ENCODE measurements around the gene PVALB. TPM values are rescaled to one million over a fixed set of nuclear protein-coding genes. Genes with fewer than 3 reads are reported as not detected.

The PVALB gene
- total and polyA plus RNA-seq, 2 experiments from 2014 or later, result not detected

DNA sequence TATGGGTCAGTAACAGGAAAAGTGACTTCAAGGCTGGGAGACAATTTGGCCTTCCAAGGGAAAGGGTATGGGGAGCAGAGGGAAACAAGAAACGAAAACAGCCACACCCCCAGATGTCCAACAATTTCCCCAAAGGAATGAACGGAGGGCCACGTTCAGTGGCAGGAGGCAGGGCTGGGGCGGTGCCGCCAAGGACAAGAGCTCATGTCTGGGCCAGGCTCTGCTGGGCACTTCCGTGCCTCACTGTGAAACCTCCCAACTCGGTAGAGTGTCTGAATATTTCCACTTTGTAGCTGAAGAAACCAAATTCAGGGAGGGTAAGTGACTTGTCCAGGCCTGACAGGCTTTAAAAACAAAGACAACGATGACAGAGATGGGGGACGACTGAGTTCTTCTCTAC lies 52.8 kb downstream of the PVALB start:
- Histone ChIP-seq H3K4me3 (no peak overlapping the region), H3K9me3 (ENCODE audit: low read depth) (no peaks in the 10 kb centered on the region), H3K36me3 (peaks cover 6% of the 10 kb centered on the region), H3K4me1 (ENCODE audit: low read depth) (no peaks in the 10 kb centered on the region), H3K27me3 (no peaks in the 10 kb centered on the region), H3K27ac (no peak overlapping the region)
- TF ChIP-seq, protein P1, sequence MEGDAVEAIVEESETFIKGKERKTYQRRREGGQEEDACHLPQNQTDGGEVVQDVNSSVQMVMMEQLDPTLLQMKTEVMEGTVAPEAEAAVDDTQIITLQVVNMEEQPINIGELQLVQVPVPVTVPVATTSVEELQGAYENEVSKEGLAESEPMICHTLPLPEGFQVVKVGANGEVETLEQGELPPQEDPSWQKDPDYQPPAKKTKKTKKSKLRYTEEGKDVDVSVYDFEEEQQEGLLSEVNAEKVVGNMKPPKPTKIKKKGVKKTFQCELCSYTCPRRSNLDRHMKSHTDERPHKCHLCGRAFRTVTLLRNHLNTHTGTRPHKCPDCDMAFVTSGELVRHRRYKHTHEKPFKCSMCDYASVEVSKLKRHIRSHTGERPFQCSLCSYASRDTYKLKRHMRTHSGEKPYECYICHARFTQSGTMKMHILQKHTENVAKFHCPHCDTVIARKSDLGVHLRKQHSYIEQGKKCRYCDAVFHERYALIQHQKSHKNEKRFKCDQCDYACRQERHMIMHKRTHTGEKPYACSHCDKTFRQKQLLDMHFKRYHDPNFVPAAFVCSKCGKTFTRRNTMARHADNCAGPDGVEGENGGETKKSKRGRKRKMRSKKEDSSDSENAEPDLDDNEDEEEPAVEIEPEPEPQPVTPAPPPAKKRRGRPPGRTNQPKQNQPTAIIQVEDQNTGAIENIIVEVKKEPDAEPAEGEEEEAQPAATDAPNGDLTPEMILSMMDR (IDR thresholded peaks at IDR 0.05; ENCODE audit: low read depth, low read length), result no peak
- DNase-seq (ENCODE audit: low read depth in 1 of 2, low spot score in 1 of 2), result no peak

DNA sequence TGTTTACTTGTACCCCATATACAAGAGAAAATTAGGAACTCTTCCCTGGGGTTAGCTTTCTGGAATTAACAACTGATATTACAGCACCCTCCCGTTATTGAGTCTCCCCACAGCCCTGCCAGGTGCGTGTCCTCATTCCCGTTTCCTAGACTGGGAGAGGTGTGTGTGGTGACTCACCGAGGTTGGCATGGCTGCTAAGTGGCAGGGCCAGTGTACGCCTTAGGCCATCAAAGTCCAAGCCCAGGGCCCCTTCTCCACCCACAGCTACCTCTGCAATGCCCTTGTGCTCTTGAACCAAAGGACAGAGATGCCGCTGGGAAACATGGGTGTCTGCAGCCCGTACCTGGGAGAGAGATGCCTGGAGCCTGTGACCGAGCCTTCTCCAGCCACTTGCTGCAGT lies 53.3 kb downstream of the PVALB start:
- no peak for DNase-seq (ENCODE audit: low read depth in 1 of 2, low spot score in 1 of 2)
- no peak overlapping the region for H3K4me3 ChIP-seq
- H3K36me3 ChIP-seq, result peaks cover 6% of the 10 kb centered on the region
- H3K4me1 ChIP-seq (ENCODE audit: low read depth), result no peaks in the 10 kb centered on the region
- no peak overlapping the region for H3K27ac ChIP-seq
- no peaks in the 10 kb centered on the region for H3K27me3 ChIP-seq
- TF ChIP-seq, protein P1 (IDR thresholded peaks at IDR 0.05; ENCODE audit: low read depth, low read length), result no peak
- H3K9me3 ChIP-seq (ENCODE audit: low read depth), result no peaks in the 10 kb centered on the region

DNA sequence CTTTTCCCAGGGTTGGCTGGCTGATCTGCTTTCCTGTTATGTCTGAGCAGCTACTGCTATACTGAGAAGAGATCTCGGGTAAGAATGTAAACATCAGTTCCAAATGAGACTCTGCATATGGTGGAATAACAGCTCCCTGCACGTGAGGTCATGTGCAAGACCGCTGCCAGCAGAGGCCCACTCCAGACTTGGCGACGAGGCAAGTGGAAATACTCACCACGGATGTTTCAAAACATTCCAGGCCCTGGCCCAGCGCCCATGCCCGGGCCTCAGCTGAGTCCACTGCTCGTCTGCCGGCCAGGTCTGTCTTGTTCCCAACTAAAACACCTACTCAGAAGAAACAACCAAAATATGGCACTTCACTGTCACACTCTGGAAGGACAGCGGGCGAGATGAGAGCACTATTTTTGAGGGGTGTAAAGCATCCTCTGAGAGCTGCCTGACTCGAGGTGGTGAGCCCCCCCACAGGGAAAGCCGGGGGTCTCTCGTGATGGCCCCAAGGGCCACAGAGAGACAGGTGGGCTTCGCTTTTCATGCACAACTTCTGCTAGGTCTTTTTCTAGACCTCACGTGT lies 54.1 kb downstream of the PVALB start:
- Histone ChIP-seq H3K4me1 (ENCODE audit: low read depth) (no peaks in the 10 kb centered on the region), H3K36me3 (peaks cover 6% of the 10 kb centered on the region), H3K27ac (no peak overlapping the region), H3K4me3 (no peak overlapping the region), H3K27me3 (no peaks in the 10 kb centered on the region), H3K9me3 (ENCODE audit: low read depth) (no peaks in the 10 kb centered on the region)
- DNase-seq (ENCODE audit: low read depth in 1 of 2, low spot score in 1 of 2), result peak in 1 of 2 donors; percentile 58
- TF ChIP-seq, protein P1 (IDR thresholded peaks at IDR 0.05; ENCODE audit: low read depth, low read length), result no peak

DNA sequence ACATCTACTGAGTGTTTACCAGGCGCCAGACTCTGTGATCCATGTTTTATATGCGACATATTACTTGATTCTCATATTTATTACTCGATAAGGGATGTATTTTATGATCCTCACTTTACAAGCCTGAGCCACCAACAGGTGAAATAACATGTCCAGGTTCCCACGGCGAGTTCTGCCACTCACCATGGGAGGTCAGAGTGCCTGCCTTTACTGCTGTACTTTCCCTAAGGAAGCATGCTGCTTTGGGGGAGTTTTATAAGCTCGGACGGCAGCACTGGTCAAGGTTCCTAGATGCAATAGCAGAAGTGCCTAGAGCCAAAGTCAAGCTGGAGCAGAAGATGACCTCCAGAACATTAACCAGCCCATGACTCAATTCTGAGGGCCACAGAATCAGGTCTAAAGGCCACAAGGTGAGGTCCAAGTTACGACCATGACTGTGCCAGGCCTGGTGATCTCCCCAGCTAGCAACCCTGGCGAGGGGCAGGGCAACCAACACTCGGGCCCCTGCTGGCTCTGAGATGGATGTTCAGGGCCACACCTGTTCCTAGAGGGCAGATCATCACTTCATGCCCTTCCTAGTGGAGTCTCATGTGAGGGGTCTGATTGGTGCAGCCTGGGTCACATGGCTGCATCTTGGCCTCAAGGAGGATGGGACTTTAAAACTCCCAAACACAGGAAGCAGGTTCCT lies 55.1 kb downstream of the PVALB start:
- Histone ChIP-seq H3K9me3 (ENCODE audit: low read depth) (no peaks in the 10 kb centered on the region), H3K27me3 (no peaks in the 10 kb centered on the region), H3K4me3 (no peak overlapping the region), H3K36me3 (peaks cover 6% of the 10 kb centered on the region), H3K27ac (no peak overlapping the region), H3K4me1 (ENCODE audit: low read depth) (no peaks in the 10 kb centered on the region)
- TF ChIP-seq, protein P1 (IDR thresholded peaks at IDR 0.05; ENCODE audit: low read depth, low read length), result no peak
- no peak for DNase-seq (ENCODE audit: low read depth in 1 of 2, low spot score in 1 of 2)

DNA sequence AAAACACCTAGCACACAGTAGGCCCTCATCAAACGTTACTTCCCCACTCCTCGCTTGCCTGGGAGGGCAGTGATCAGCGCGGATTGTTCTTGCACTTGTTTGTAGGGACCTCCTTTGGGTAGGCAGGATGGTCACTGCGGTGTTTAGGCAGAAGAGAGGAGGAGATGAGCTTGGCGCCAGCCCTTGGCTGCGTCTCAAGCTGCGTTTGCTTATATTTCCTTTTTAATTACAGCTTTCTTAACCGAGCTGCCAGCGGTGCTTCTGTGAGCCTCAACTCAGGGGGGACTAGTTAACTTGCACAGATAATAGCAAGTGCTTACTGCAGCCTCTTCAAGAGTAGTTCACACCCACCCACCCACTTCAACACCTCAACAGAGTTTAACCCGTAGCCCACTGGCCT lies 56.0 kb downstream of the PVALB start:
- H3K27ac ChIP-seq, result no peak overlapping the region
- no peaks in the 10 kb centered on the region for H3K27me3 ChIP-seq
- peaks cover 6% of the 10 kb centered on the region for H3K36me3 ChIP-seq
- DNase-seq (ENCODE audit: low read depth in 1 of 2, low spot score in 1 of 2), result no peak
- no peaks in the 10 kb centered on the region for H3K9me3 ChIP-seq (ENCODE audit: low read depth)
- H3K4me1 ChIP-seq (ENCODE audit: low read depth), result no peaks in the 10 kb centered on the region
- H3K4me3 ChIP-seq, result no peak overlapping the region
- TF ChIP-seq, protein P1 (IDR thresholded peaks at IDR 0.05; ENCODE audit: low read depth, low read length), result no peak

All from cardiac muscle cell (in vitro differentiated cells and primary cell).